NCI-H2081 treated with DMSO at 0.1 percent for 48 hours (cell line): ENCODE measurements around the gene INPP5F.
"Not testable (repeated sequence)": the region's sequence is repeated elsewhere in the genome, so short reads cannot be mapped to it uniquely, and the experiment has no call there.

ENCODE experiments used
- DNase-seq: peaks from one replicate; lab custom pipeline; 2025; lab: John Stamatoyannopoulos, UW

The INPP5F gene

DNA sequence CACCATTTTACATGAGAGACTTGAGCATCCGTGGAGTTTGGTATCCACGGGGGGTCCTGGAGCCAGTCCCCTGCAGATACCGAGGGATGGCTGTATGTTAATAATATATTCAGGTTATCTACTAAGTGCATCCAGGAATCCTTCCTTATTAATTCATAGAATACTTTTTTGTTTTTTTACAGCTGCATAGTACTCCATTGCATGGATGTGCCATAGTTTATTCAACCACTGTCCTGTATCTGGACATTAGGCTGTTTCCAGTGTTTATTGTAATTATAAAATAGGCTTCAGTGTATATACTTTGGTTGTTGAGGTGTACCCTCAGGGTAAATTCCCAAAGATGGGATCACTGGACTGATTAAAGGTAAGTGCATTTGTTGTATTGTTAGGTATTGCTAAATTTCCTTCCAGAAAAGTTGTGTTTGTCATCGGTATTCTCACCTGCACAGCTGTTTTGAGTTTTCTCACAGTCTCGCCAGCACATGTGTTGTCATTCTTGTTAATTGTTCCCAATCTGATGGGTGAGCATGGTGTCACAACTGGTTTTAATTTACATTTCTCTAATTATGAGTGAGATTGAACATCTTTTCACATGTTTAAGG, 55.1 kb downstream of the INPP5F start:
- no peak for DNase-seq

DNA sequence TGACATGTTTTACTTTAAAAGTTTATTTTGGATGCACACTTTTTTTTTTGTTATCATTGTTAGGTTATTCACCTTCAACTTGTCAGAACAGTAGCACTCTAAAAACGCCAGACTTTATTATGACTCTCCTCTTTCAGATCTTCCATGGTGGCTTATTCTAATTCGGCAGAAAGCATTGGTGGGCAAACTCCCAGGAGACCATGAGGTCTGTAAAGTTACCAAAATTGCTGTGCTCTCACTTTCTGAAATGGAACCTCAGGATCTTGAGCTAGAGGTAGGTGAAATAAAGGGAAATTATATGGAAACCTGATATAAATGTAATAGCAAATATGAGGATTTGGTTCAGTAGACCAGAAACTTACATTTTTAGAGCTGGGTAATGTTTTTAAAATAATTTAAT, 55.6 kb downstream of the INPP5F start:
- DNase-seq, result no peak

DNA sequence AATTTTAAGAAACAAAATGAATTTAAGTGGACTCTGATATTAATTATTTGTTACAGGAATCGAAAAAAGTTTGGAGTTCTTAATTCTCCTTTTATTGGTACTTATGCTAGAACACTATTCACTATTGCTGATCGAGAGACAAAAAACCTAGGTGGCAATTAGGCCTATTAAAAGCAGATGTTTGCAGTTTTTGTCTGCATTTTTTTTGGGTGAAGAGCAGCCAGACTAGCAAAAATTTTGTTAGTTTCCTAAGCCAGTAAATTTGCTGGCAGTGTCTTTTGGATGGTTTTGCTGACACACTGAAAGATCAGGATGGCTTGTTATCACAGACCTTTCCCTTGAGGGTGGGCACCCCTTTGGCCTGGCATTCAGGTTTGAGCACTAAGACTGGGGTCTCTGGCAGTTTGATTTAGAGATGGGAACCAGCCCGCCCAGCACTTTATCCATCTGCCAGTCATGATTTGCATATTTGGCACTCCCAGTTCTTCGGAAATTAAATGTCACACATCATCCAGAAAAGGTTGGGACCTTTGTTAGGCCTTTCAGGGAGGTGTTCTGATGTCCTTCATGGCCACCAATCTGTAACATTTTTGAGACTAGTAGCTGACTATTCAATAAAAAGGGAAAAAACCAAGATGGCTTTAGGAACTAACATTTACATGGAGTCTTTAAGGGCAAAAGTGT, 57.3 kb downstream of the INPP5F start:
- DNase-seq, result no peak

DNA sequence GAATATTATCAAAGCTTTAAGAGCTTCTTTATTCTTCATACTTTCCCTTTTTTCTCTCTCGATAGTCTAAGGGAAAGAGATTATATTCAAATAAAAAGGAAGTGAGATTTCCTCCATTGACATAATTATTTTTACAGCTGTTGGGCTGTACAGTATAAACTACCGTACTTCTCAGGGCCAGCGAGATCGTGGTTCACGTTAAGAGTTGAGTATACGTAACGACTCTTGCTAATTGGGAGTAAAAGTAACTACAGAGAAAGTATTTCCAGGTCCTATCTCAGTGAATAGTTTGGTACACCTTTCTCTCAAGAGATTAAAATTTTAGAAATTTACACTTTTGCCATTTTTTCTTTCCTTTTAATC, 57.8 kb downstream of the INPP5F start:
- no peak for DNase-seq

DNA sequence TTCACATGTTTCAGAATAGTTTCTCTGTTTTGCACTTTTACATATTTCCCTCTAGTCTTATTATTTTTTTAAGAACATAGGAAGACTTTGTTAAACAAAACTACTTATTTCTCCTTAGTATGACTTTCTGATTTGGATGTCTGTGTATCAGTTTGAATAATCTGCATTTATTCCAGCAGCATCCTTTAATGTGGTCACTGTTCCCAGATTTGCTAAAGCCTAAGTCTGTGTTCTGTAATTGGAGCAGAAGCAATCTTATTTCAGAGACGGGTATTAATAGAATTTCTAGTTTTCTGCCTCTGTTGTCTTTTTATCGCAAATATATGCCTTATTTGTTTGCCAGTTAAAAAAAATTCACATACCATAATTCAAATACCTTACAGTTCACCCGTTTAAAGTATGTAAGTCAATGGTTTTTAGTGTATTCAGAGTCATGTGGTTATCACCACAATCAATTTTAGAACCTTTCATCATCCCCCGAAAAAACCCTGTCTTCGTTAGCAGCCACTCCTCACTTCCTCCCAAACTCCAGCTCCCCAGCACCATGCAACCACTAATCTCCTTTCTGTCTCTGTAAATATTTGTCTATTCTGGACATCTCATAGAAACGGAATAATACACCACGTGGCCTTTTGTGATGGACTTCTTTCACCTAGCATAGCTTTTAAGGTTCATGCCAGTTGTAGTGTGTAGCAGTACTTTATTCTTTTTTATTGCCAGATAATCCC, 58.7 kb downstream of the INPP5F start:
- DNase-seq, result no peak

DNA sequence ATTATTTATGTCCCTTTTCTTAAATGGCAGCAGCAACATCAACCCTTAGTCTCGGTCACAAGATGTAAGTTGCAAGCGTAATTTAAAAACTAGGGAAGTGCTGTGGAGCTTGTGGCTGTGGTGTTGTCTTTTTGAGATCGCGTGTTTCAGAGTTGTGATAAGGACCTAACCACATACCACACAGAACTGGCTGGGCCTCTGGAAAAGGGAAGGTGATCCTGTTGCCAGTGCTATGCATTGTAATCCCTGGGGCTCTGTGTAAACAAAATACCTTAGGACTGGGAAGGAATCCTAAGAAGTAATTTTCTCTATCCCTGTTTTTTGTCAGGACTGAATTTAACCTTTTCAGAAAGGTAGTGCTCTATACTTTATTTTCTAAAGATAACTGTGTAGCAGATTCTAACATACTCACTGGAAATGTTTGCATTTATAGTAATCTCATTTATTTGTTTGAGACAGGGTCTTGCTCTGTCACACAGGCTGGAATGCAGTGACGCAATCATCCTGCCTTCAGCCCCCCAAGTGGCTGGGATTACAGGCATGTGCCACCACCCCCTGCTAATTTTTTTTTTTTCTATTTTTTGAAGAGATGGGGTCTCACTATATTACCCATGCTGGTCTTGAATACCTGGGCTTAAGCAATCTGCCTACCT, 60.4 kb downstream of the INPP5F start:
- no peak for DNase-seq

DNA sequence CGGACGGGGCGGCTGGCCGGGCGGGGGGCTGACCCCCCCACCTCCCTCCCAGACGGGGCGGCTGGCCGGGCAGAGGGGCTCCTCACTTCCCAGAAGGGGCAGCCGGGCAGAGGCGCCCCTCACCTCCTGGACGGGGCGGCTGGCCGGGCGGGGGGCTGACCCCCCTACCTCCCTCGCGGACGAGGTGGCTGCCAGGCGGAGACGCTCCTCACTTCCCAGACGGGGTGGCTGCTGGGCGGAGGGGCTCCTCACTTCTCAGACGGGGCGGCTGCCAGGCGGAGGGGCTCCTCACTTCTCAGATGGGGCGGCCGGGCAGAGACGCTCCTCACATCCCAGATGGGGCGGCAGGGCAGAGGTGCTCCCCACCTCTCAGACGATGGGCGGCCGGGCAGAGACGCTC, 69.3 kb downstream of the INPP5F start:
- not testable (repeated sequence) for DNase-seq

DNA sequence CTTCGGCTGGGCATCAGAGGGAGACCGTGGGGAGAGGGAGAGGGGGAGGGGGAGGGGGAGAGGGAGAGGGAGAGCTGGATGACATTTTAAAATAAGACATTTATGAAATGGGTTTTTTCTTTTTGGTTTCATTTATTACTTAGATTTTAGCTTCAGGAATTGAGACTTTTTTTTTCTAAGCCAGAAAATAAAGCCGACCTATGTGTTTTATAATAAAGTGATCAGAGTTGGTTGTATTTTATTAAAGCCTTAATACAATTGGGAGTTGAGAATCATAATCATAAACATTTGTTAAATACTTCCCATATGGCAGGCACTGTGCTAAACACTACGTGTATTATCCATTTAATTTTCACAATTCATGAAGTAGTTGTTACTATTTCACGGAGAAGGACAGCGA, 70.2 kb downstream of the INPP5F start:
- no peak for DNase-seq

DNA sequence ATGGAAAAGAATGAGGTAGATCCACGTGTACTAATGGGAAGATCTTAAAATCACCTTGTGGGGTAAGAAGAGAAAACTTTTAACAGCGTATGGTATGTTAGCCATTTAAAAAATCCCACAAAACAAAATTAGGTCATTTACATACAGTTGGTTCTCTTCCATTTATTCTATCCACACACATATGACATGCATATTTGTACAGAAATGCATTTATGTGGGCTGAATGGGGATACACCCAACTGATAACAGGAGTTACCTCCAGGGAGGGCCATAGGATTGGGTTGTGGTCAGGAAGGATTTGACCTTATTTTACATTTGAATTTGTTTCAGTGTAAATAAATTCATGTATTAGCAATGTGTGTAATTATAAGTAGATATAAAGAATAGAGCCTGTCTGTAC, 75.3 kb downstream of the INPP5F start:
- no peak for DNase-seq

DNA sequence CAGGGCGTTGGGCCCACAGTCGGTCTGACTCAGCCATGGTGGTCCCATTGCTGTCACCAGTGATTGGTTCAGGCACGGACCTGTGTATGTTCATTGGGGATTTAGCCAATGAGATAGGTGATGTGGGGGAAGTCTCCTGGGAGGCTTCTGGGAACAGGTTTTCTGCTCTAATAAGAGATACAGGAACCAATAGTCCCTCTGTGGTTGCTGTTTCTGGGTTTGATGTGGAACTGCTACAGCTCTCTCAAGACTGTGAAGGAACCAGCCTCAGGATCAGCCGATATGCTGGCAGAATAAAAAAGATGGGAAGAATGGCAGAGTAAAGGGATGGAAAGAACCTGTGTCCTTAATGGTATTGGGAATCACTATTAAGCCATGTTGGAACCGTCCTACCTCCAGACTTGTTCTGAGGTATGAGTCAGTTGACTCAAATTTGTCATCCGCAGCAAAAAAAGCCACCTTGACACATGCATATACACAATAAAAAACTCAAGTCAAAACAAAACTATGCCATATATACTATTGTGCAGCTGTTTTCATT, 76.2 kb downstream of the INPP5F start:
- no peak for DNase-seq

DNA sequence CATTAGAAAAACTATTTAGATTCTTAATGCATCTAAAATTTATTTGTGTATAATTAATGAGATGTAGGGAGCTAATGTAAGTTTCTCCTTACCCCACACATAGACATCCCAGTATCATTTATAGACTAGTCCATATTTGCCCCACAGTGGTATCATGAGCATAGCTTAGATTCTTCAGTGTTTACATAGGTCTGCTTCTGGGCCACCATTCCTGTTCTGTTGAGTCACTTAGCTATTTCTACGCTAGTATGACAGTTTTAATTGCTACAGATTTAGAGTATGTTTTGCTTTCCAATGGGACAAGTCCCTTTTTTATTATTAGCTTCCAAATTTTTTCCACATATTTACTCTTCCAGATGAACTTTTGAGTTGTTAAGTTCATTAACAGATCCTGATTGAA, 77.4 kb downstream of the INPP5F start:
- DNase-seq, result no peak

DNA sequence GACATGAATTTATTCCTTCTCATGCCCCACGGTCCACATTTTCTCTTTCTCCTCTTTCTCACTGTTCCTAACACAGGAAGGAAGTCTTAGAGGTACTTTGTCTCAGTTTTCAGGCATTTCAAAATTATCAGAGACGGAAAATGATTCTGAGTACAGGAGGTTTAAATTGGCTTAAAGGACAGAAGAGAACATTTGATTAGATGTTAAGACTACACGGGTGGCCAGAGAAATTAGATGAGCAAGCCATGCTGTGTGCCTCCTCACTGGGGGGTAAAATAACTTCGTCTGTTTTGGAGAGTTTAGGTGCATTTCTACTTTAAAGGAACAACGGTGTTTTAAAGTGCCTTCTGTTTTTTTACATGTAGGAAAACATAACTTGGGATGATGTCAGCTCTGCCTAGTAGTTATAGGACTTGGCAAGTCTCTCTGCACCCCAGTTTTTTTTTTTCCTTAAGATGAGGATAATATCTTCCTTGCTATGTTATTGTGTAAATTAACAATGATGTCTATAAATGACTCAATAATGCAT, 79.9 kb downstream of the INPP5F start:
- DNase-seq, result no peak

DNA sequence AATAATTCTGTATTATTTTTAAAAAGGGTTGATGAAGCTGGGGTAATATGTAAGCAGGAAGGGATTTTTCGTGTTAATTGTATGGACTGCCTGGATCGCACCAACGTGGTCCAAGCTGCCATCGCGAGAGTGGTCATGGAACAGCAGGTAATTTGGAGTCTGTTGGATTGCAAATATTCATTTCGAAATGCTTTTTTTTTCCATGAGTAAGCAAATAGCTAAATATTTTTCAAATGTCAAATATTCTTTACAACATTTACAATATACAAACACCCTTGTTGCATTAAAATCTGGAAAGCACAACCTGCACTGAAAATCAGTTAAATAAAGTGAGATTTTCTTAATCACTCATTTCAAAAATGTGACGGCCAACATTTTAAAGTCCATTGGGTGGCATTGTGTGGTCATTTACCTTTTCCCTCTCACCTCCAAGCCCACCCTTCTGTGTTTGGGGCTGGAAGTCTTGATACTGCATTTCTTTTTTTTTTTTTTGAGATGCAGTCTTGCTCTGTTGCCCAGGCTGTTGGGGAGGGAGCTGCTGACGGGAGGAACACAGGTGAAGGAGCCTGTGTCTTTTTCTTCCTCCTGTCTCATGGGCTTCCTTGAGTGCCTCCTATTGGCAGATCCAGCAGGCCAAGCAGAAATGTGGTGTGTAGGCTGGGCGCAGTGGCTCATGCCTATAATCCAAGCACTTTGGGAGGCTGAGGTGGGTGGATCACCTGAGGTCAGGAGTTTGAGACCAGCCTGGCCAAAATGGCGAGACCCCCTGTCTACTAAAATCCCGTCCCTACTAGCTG, 80.7 kb downstream of the INPP5F start:
- no peak for DNase-seq

DNA sequence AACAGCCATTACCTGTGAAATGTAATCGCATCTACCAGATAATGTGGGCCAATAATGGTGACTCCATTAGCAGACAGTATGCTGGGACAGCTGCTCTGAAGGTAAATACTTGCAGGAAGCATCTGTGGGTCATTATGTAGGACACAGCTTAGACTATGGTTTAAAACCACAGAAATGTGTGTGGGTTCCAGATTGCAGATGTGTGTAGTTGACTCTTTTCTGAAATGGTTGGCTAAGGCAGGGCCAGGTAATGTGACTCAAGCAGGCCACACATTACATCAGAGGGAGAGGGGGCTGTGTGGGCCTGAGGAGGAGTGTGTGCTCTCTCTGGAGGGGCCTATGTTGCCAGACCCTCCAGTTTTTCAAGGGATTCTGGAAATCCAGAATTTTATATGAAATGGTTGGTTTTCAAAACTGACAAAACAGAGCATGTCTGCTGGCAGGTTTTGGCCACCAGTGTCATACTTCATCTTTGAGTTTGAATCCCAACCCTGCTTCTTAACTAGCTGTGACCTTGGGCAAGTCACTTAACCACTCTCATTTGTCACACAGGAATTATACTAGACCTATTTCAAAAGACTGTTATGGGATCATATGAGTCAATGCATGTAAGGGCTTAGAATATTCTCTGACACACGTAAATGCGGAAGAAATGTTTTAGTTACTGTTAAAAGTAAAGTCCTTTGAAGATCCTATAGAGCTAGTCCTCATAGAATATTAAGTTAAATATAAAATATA, 82.3 kb downstream of the INPP5F start:
- DNase-seq, result no peak

DNA sequence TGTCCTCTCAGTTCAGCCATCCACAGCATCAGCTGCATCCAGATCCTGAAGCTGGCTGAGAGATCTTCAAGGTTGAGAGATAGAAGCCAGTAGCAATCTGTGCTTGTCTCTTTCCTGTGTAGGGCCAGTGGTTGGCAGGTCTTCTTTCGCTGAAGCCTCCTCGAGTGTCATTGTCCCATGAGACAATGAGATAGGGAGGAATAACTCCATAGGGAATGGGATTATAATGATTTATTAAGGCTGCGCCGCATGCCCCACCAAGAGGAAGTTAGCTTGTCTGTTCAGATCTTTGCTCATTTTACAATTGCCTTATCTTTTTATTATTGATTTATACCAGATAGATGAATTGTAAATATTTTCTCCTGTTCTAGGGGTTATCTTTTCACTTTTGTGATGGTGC, 85.3 kb downstream of the INPP5F start:
- DNase-seq, result no peak

DNA sequence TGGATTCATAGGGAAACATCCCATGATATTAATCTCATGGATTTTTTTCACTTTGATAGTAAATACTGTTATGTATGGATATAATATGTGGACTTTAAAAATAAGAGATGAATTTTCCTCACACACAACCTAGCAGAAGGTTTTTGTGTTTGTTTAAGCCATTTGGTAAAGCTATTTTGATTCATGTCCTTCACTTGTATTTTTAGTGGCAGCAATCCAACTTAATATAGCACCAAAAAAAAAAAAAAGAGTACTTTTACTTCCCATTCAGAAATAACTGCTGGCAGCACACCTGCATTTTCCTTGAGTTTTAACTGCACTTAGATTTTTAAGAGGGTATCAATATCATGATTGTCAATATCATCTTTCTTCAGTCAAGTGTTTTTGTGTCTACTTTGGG, 86.8 kb downstream of the INPP5F start:
- no peak for DNase-seq

DNA sequence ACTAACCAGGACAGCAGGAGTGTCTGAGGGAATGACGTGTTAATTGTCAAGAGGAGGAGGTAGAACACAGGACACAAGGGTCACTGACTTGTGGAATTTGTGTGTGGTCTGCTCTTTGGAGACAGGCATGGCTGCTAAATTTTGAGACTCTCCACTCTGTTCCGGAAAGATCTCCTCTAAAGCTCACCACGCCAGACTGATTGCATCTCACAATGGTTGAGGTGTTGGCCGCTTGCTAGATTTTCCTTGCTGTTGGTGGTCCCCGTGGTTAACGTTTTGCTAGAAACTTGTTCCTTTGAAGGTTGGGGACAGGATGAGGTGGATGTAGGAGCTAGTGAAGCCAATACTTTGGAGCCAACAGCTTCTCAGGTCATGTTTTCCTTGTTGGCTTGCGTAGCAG, 89.8 kb downstream of the INPP5F start:
- no peak for DNase-seq

DNA sequence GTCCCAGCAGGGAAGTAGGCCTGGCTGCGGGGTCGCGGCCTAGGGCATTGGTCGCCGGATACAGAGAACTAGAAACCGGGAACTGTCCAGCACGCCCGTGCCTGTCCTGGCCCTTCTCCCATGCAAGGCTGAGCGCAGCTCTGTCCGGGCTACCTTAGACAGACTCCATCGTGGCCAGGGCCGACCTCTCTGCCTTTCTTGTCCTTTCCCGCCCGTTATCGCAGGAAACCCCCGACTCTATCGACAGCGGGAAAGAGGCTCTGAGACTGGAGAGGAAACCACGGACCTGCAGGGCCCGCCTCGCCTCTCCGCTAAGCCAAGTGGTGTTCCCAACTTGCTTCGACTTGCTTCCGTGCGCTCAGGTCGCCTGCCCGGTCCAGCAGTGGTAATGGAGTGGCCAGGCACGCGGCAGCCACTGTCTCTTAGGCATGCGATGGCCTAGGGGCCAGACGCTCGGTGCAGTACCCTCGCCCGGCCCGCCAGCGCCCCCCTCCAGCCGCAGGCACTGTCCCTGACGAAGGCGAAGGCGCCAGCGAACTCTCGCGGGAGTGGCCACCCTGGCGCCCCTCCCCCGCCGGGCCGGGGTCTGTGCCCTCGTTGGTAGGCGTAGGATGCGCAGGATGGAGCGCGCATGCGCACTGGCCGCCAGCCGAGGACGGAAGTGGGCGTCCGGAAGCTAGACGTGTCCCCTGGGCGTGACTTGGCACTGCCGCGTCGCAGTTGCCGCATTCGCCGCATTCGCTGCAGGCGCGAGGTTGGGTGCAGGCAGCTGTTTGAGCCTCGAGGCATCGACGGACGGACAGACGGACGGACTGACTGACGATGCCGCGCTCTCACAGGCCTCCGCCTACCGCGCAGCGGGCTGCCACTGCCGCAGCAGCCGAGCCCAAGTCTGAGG, 92.4 kb downstream of the INPP5F start:
- DNase-seq, result no peak

DNA sequence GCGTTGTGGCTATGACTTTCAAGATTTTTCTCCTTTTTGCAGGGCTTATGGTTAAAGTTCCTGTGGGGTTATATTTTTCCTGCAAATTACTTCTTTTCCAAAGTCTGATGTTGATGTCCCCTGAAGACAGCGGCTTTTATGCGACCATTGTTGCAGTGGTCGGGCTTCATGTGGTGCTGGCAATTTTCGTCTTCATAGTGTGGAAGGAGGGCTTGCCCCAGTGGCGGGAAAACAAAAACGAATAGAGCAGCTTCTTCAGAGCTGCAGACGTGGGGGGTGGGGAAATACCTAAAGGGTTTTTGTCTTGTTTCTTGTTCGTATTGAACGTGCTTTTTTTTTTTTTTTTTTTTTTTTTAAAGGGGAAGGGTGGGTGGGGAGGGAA, 93.0 kb downstream of the INPP5F start:
- DNase-seq, result no peak

DNA sequence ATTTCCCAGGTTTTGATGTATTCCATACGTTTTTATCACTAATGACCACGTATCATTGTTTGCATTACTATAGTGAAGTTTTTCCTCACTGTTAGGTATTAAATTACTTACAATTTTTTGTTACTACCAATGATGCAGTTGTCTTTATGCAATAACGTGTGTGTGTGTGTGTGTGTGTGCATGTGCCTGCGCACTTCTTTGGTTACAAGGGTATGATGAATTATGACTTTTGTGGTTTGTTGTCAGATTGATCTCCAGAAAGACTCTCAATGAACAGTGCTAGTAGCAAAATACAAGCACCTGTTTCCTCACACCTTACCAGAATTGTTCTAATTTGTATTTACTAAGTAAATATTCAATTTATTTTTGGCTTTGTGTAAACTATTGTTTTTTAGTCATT, 95.3 kb downstream of the INPP5F start:
- DNase-seq, result no peak
